ENCODE results near the gene PHAF1.

Gene PHAF1

DNA sequence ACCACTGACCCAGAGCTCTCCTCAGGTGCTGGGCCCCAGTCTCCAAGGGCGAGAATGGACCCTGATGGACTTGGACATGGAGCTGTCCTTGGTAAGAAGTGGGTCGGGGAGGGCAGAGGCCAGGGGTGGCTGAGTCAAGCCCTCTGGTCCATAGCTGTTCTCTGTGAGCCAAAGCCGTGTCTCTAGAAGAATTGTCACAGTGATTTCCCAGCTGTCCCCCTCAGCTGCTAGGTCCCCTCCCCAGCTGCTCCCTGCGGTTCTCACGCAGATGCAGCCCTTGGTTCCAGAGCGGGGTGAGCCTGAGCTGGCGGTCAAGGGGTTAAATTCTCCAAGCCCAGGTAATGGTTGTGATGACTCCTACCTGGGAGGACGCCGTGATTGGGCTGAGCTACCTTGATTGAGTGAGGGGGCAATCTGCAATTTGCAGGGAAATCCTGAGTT, 59.3 kb downstream of the PHAF1 start:
- no peak for TF ChIP-seq CTCF (IDR thresholded peaks at IDR 0.05; ENCODE audit: insufficient read depth, missing control alignments)
- FAIRE-seq (no peak), DNase-seq (ENCODE audit: insufficient read length, low spot score) (no peak)

DNA sequence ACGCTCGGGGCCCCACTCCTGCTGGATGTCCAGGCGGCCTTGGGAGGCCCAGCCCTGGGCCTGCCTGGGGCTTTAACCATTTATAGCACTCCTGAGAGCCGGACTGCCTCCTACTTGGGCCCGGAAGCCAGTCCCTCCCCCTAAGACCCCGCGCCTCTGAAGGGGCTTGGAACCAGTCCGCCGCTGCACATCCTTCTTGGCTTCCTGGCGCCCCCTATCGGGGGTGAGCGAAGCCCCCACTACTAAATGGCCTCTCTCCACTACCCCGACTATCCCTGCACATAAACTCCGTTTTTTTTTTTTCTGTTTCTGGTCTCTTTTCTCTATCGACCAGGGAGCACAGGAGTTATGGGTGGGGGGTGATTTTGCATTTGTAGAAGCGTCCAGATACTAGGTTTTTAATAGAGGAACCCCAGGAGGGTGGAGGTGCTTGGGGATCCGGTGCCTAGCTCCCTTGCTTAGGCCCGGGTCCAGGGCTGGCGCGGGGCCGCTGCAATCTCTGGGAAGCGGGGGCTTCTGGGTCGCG, 60.0 kb downstream of the PHAF1 start:
- DNase-seq (ENCODE audit: insufficient read length, low spot score) (no peak), FAIRE-seq (no peak)
- TF ChIP-seq CTCF (IDR thresholded peaks at IDR 0.05; ENCODE audit: insufficient read depth, missing control alignments): peak; percentile 62

GRCh38 chr16:67170168-67170948, 60.6 kb downstream of the PHAF1 start, which contains the start of gene NOL3:
Gene NOL3 (plus strand): TSS chr16:67170538.
- no peak for FAIRE-seq

GRCh38 chr16:67170949-67171649, 61.4 kb downstream of the PHAF1 start:
- FAIRE-seq (no peak), DNase-seq (ENCODE audit: insufficient read length, low spot score) (no peak)
- no peak for TF ChIP-seq CTCF (IDR thresholded peaks at IDR 0.05; ENCODE audit: insufficient read depth, missing control alignments)

More at GRCh38 chr16:67170168-67170948, 60.6 kb downstream of the PHAF1 start, which contains the start of gene NOL3:
- no peak for TF ChIP-seq CTCF (IDR thresholded peaks at IDR 0.05; ENCODE audit: insufficient read depth, missing control alignments)
- DNase-seq (ENCODE audit: insufficient read length, low spot score): peak; percentile 82

DNA sequence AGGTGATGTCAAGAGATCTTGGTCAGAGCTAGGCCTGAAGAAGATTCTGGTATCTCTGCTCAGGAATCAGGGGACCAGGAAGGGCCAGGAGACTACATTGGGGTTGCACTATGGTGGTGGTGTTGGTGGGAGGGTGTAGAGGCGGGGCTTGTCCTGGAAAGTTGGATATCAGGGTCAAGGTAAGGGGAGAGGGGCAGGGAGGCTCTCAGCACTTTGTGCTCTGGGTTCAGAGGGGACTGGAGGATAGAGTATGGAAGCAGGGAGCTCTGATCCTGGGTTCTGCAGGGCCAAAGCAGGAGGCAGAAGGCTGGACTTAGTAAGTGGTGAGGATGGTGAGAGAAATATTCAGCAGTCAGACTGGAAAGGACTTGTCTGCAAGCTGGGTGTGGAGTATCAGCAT, 63.6 kb downstream of the PHAF1 start:
- no peak for TF ChIP-seq CTCF (IDR thresholded peaks at IDR 0.05; ENCODE audit: insufficient read depth, missing control alignments)
- no peak for FAIRE-seq
- no peak for DNase-seq (ENCODE audit: insufficient read length, low spot score)

GRCh38 chr16:67173808-67174705, 64.3 kb downstream of the PHAF1 start:
- DNase-seq (ENCODE audit: insufficient read length, low spot score) (no peak), FAIRE-seq (no peak)
- TF ChIP-seq CTCF (IDR thresholded peaks at IDR 0.05; ENCODE audit: insufficient read depth, missing control alignments): peak; percentile 23
